DOHH2 (cell line): ENCODE data around the gene VAPA.

Experiments
- H3F3A ChIP-seq: fragments of 200-600 bp; sonication (generic), shearing (Covaris generic); 2 replicates; pipeline ENCODE4 v1.6.0; 2016; ENCODE audit warnings: antibody characterized with exemption, mild to moderate bottlenecking; ENCODE audit not compliant: control insufficient read depth, insufficient read depth
- H3K27ac ChIP-seq: fragments of 200-600 bp; sonication (generic); 2 replicates; pipeline ENCODE4 v1.5.1; 2014; ENCODE audit warnings: low read depth, mild to moderate bottlenecking, low read length, moderate library complexity
- H3K27me3 ChIP-seq: fragments of 200-600 bp; sonication (generic); 2 replicates; pipeline ENCODE4 v1.6.1; 2014; ENCODE audit warnings: mild to moderate bottlenecking, low read length, mixed read lengths; ENCODE audit not compliant: control insufficient read depth
- H3K36me3 ChIP-seq: fragments of 200-600 bp; sonication (generic); 2 replicates; pipeline ENCODE4 v1.6.1; 2014; ENCODE audit warnings: mild to moderate bottlenecking, low read length, moderate library complexity, mixed read lengths; ENCODE audit not compliant: control insufficient read depth
- H3K4me1 ChIP-seq: fragments of 200-600 bp; sonication (generic); 2 replicates; pipeline ENCODE4 v1.6.1; 2014; ENCODE audit warnings: mild to moderate bottlenecking, low read length, mixed read lengths; ENCODE audit not compliant: control insufficient read depth
- H3K4me2 ChIP-seq: fragments of 200-600 bp; sonication (generic); 2 replicates; pipeline ENCODE4 v1.6.0; 2014; ENCODE audit warnings: mild to moderate bottlenecking, low read length, moderate library complexity
- H3K4me3 ChIP-seq: fragments of 200-600 bp; sonication (generic); 2 replicates; pipeline ENCODE4 v1.5.1; 2014; ENCODE audit warnings: mild to moderate bottlenecking, low read length, mixed read lengths
- H3K79me2 ChIP-seq: fragments of 200-600 bp; sonication (generic); 2 replicates; pipeline ENCODE4 v1.6.1; 2014; ENCODE audit warnings: mild to moderate bottlenecking, low read length, mixed read lengths; ENCODE audit not compliant: control insufficient read depth
- H3K9me2 ChIP-seq: fragments of 200-600 bp; sonication (generic); replicated peaks from 2 replicates; pipeline ENCODE4 v1.6.1; 2014; ENCODE audit warnings: mild to moderate bottlenecking, low read length, mixed read lengths; ENCODE audit not compliant: control insufficient read depth
- H3K9me3 ChIP-seq: fragments of 200-600 bp; sonication (generic); 2 replicates; pipeline ENCODE4 v1.6.1; 2014; ENCODE audit warnings: antibody characterized with exemption, low read length, mixed read lengths; ENCODE audit not compliant: control insufficient read depth, insufficient read depth
- H4K20me1 ChIP-seq: fragments of 200-600 bp; sonication (generic); 2 replicates; pipeline ENCODE4 v1.6.0; 2014; ENCODE audit warnings: low read depth, mild to moderate bottlenecking, antibody characterized with exemption, low read length, moderate library complexity; ENCODE audit not compliant: control insufficient read depth, insufficient read depth
- EZH2phosphoT487 ChIP-seq: fragments of 200-600 bp; sonication (generic); IDR thresholded peaks from 2 replicates; pipeline ENCODE4 v1.6.1; 2017; ENCODE audit warnings: borderline replicate concordance, mild to moderate bottlenecking, antibody characterized with exemption, low read length, moderate library complexity, mixed read lengths
- TF ChIP-seq, protein P1 (sequence below): fragments of 200-600 bp; sonication (generic); IDR thresholded peaks from one replicate; pipeline ENCODE4 v1.5.1; 2014; ENCODE audit warnings: antibody characterized with exemption, mild to moderate bottlenecking, low read depth, low read length; ENCODE audit not compliant: poor library complexity, severe bottlenecking

The VAPA gene

GRCh38 chr18:9982711-9983110, 68.9 kb downstream of the VAPA start:
- Histone ChIP-seq H3K4me2 (no peak overlapping the region), H3F3A (no peaks in the 10 kb centered on the region), H3K36me3 (no peaks in the 10 kb centered on the region), H3K4me3 (no peak overlapping the region), H3K27me3 (no peaks in the 10 kb centered on the region), H4K20me1 (no peaks in the 10 kb centered on the region), H3K9me2 (no peaks in the 10 kb centered on the region), H3K4me1 (no peaks in the 10 kb centered on the region), H3K27ac (no peak overlapping the region), H3K79me2 (no peaks in the 10 kb centered on the region), H3K9me3 (no peaks in the 10 kb centered on the region)
- TF ChIP-seq, protein P1, sequence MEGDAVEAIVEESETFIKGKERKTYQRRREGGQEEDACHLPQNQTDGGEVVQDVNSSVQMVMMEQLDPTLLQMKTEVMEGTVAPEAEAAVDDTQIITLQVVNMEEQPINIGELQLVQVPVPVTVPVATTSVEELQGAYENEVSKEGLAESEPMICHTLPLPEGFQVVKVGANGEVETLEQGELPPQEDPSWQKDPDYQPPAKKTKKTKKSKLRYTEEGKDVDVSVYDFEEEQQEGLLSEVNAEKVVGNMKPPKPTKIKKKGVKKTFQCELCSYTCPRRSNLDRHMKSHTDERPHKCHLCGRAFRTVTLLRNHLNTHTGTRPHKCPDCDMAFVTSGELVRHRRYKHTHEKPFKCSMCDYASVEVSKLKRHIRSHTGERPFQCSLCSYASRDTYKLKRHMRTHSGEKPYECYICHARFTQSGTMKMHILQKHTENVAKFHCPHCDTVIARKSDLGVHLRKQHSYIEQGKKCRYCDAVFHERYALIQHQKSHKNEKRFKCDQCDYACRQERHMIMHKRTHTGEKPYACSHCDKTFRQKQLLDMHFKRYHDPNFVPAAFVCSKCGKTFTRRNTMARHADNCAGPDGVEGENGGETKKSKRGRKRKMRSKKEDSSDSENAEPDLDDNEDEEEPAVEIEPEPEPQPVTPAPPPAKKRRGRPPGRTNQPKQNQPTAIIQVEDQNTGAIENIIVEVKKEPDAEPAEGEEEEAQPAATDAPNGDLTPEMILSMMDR, result no peak
- no peak for TF ChIP-seq EZH2phosphoT487

DNA sequence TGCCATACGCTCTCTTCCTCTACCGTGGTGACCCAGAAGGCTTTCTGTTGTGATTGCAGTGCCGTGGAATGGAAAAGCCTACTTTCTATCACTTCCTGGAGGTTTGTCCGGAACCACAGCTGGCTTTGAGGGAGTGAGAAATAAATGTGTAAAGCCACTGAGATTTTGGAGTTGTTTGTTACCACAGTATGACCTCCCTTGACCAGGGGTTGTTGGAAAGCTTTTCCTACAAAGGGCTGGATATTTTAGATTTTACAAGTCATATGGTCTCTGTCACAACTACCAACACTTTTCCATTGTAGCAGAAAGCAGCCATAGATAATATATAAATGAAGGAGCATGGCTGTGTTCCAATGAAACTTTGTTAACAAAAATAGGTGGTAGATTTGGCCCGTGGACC, 70.3 kb downstream of the VAPA start:
- Histone ChIP-seq H3K9me3 (no peaks in the 10 kb centered on the region), H3K4me3 (no peak overlapping the region), H3K27me3 (no peaks in the 10 kb centered on the region), H3K9me2 (no peaks in the 10 kb centered on the region), H3K79me2 (no peaks in the 10 kb centered on the region), H3K36me3 (no peaks in the 10 kb centered on the region), H3F3A (no peaks in the 10 kb centered on the region), H3K27ac (no peak overlapping the region), H3K4me1 (no peaks in the 10 kb centered on the region), H3K4me2 (no peak overlapping the region), H4K20me1 (no peaks in the 10 kb centered on the region)
- TF ChIP-seq EZH2phosphoT487, result no peak
- TF ChIP-seq, protein P1, result no peak

GRCh38 chr18:9985641-9986040, 71.8 kb downstream of the VAPA start:
- Histone ChIP-seq H3F3A (no peaks in the 10 kb centered on the region), H3K4me2 (no peak overlapping the region), H3K9me2 (no peaks in the 10 kb centered on the region), H4K20me1 (no peaks in the 10 kb centered on the region), H3K27me3 (no peaks in the 10 kb centered on the region), H3K4me1 (0 out of 2 replicates have a peak, but pooled peaks cover 3% of the 10 kb centered on the region), H3K9me3 (no peaks in the 10 kb centered on the region), H3K79me2 (no peaks in the 10 kb centered on the region), H3K27ac (no peak overlapping the region), H3K36me3 (no peaks in the 10 kb centered on the region), H3K4me3 (no peak overlapping the region)
- TF ChIP-seq, protein P1, result no peak
- TF ChIP-seq EZH2phosphoT487, result no peak
